CD14-positive monocyte (primary cell): ENCODE measurements around the gene ST7. TPM values are rescaled to one million over a fixed set of nuclear protein-coding genes. Genes with fewer than 3 reads are reported as not detected.

Experiments
- DNase-seq, 3 donors: peaks; one replicate each; pipeline ENCODE4 v3.0.0-alpha.2; 2011 to 2022
- H2AFZ ChIP-seq: 2 replicates; pipeline ENCODE4 v1.6.0; 2012; ENCODE audit warnings: mild to moderate bottlenecking, low read depth, low read length, inconsistent platforms; ENCODE audit not compliant: insufficient read depth, poor library complexity, severe bottlenecking
- H3K27ac ChIP-seq, 2 donors: 1 replicate in 1 of 2; 2 replicates in 1 of 2; pipeline ENCODE4 v1.5.1; 2012 to 2013; ENCODE audit warnings: low read length in 2 of 2, control low read depth in 1 of 2, inconsistent platforms in 1 of 2, low read depth in 1 of 2, mild to moderate bottlenecking in 1 of 2
- H3K27me3 ChIP-seq, 2 donors: one replicate each; pipeline versions ENCODE4 v1.6.0 to v1.6.1; 2011 to 2013; ENCODE audit warnings: low read length in 2 of 2; ENCODE audit not compliant: control insufficient read depth in 2 of 2, insufficient read depth in 2 of 2
- H3K36me3 ChIP-seq, 2 donors: replicated peaks in 1 of 2; 1 replicate in 1 of 2; 2 replicates in 1 of 2; pipeline versions ENCODE4 v1.5.1 to v1.6.1; 2012 to 2013; ENCODE audit warnings: low read length in 2 of 2, control low read depth in 1 of 2, inconsistent platforms in 1 of 2, mild to moderate bottlenecking in 1 of 2; ENCODE audit not compliant: insufficient read depth in 2 of 2, control insufficient read depth in 1 of 2
- H3K4me1 ChIP-seq, 2 donors: 1 replicate in 1 of 2; 2 replicates in 1 of 2; pipeline versions ENCODE4 v1.5.1 to v1.6.1; 2012 to 2013; ENCODE audit warnings: low read length in 2 of 2, control low read depth in 1 of 2, inconsistent platforms in 1 of 2, mild to moderate bottlenecking in 1 of 2, moderate library complexity in 1 of 2; ENCODE audit not compliant: insufficient read depth in 2 of 2, control insufficient read depth in 1 of 2
- H3K4me2 ChIP-seq: replicated peaks from 2 replicates; pipeline ENCODE3; 2012; ENCODE audit warnings: low read length, moderate library complexity, mild to moderate bottlenecking; ENCODE audit not compliant: poor library complexity, severe bottlenecking; ENCODE audit errors: extremely low read depth
- H3K4me3 ChIP-seq, 3 experiments: fragments of 200-600 bp in 1 of 3; sonication (generic) in 1 of 3; replicated peaks in 1 of 3; 1 replicate in 2 of 3; 2 replicates in 1 of 3; pipeline ENCODE4 v1.5.1; 2011 to 2013; ENCODE audit warnings: low read length in 3 of 3, mild to moderate bottlenecking in 3 of 3, control low read depth in 2 of 3, low read depth in 2 of 3, inconsistent platforms in 1 of 3, moderate library complexity in 1 of 3
- H3K79me2 ChIP-seq: 2 replicates; pipeline ENCODE4 v1.6.0; 2012; ENCODE audit warnings: mild to moderate bottlenecking, control low read depth, inconsistent platforms, low read length, moderate library complexity; ENCODE audit not compliant: insufficient read depth
- H3K9ac ChIP-seq: 2 replicates; pipeline ENCODE4 v1.6.0; 2017; ENCODE audit warnings: low read length, mild to moderate bottlenecking; ENCODE audit not compliant: insufficient read depth, poor library complexity, severe bottlenecking
- H3K9me3 ChIP-seq, 2 donors: replicated peaks in 1 of 2; 1 replicate in 1 of 2; 2 replicates in 1 of 2; pipeline versions ENCODE4 v1.5.1 to v1.6.1; 2012 to 2013; ENCODE audit warnings: low read length in 2 of 2, control low read depth in 1 of 2; ENCODE audit not compliant: control insufficient read depth in 1 of 2, insufficient read depth in 1 of 2
- H4K20me1 ChIP-seq: 2 replicates; pipeline ENCODE4 v1.6.0; 2012; ENCODE audit warnings: mild to moderate bottlenecking, low read length, control low read depth, moderate library complexity; ENCODE audit not compliant: insufficient read depth
- H3K27ac Mint-ChIP-seq, 7 donors: one replicate each; pipeline ENCODE4 v1.8.0; 2020; ENCODE audit warnings: mild to moderate bottlenecking in 7 of 7, mixed read lengths in 7 of 7, moderate library complexity in 6 of 7, inconsistent platforms in 2 of 7
- H3K27me3 Mint-ChIP-seq, 3 donors: one replicate each; pipeline ENCODE4 v1.8.0; 2021 to 2022; ENCODE audit warnings: low read depth in 3 of 3, mild to moderate bottlenecking in 3 of 3, mixed read lengths in 3 of 3, moderate library complexity in 3 of 3, inconsistent platforms in 1 of 3
- H3K36me3 Mint-ChIP-seq, 2 donors: one replicate each; pipeline ENCODE4 v1.8.0; 2020; ENCODE audit warnings: mixed read lengths in 2 of 2, inconsistent platforms in 1 of 2, mild to moderate bottlenecking in 1 of 2
- H3K4me1 Mint-ChIP-seq: one replicate; pipeline ENCODE4 v1.8.0; 2020; ENCODE audit warnings: mild to moderate bottlenecking, mixed read lengths
- H3K4me3 Mint-ChIP-seq, 2 donors: one replicate each; pipeline ENCODE4 v1.8.0; 2020; ENCODE audit warnings: mild to moderate bottlenecking in 2 of 2, mixed read lengths in 2 of 2, moderate library complexity in 1 of 2
- H3K9me3 Mint-ChIP-seq, 7 donors: one replicate each; pipeline ENCODE4 v1.8.0; 2020 to 2022; ENCODE audit warnings: mixed read lengths in 7 of 7, mild to moderate bottlenecking in 6 of 7, moderate library complexity in 6 of 7, inconsistent platforms in 2 of 7
- WGBS: methylation state at CpG from one replicate; pipeline ENCODE4 v1.1.5; 2013; ENCODE audit warnings: missing lambda C conversion rate; ENCODE audit not compliant: insufficient coverage; 5-methylcytosine and 5-hydroxymethylcytosine counted together
- intact Hi-C, 2 donors: fragments of 100-400 bp; cut with micrococcal nuclease; formaldehyde crosslinking; loops; one replicate each; pipeline versions ENCODE4 v1.15.0 to v1.15.1; 2023
- polyA plus RNA-seq, 3 donors: library from polyadenylated mRNA; depleted of rRNA in 1 of 3; unstranded in 2 of 3; stranded (reverse) in 1 of 3; fragments of 300-500 nt in 2 of 3; fragments of >200 nt in 1 of 3; fragmentation: Illumina TruSeq in 2 of 3; gene quantifications; 1 replicate in 2 of 3; 2 replicates in 1 of 3; pipeline ENCODE4 v1.2.3, GENCODE V29; 2012 to 2021
- TF ChIP-seq, protein P1 (sequence below): fragments of 200-600 bp; IDR thresholded peaks from one replicate; pipeline ENCODE4 v1.8.0; 2022; ENCODE audit warnings: antibody characterized with exemption, mild to moderate bottlenecking

ST7 gene
- polyA plus RNA-seq, 3 donors, result 3.6 to 5.5 (median 4.1) TPM

DNA sequence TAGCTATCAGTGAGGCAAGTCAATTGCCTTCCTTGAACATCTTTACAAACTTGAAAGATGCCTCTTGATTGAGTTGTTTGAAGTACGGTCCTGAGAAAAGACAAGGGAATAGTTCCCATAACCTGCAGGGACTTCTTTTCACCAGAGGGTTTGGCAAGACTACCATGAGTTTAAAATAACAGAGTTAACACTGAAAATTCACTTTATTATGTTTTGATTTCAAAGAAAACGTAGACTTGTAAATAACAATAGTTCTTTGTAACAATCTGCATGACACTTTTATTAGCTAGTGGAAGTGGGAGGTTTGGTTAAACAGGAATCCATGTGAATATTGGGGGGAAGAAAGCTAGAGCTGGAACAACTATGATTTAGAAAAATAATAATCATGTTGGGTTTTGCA is 320.0 kb downstream of the ST7 start:
- Histone ChIP-seq H2AFZ (no peak overlapping the region), H3K4me2 (no peak overlapping the region), H3K36me3 (no peaks in the 10 kb centered on the region), H3K4me1 (no peaks in the 10 kb centered on the region), H3K27ac (no peak overlapping the region), H3K9me3 (no peaks in the 10 kb centered on the region), H3K4me3 (no peak overlapping the region), H3K27me3 (no peaks in the 10 kb centered on the region), H3K9ac (no peak overlapping the region), H3K79me2 (no peaks in the 10 kb centered on the region), H4K20me1 (no peaks in the 10 kb centered on the region)
- intact Hi-C loops, result no loop called here
- Mint-ChIP-seq H3K4me3 (no peak overlapping the region), H3K27me3 (peaks cover 1 to 3% (median 2%) of the 10 kb centered on the region in 3 donors), H3K36me3 (no peaks in the 10 kb centered on the region), H3K4me1 (no peaks in the 10 kb centered on the region), H3K9me3 (peaks cover 0 to 3% (median 0%) of the 10 kb centered on the region in 7 donors), H3K27ac (no peak overlapping the region)
- TF ChIP-seq, protein P1, sequence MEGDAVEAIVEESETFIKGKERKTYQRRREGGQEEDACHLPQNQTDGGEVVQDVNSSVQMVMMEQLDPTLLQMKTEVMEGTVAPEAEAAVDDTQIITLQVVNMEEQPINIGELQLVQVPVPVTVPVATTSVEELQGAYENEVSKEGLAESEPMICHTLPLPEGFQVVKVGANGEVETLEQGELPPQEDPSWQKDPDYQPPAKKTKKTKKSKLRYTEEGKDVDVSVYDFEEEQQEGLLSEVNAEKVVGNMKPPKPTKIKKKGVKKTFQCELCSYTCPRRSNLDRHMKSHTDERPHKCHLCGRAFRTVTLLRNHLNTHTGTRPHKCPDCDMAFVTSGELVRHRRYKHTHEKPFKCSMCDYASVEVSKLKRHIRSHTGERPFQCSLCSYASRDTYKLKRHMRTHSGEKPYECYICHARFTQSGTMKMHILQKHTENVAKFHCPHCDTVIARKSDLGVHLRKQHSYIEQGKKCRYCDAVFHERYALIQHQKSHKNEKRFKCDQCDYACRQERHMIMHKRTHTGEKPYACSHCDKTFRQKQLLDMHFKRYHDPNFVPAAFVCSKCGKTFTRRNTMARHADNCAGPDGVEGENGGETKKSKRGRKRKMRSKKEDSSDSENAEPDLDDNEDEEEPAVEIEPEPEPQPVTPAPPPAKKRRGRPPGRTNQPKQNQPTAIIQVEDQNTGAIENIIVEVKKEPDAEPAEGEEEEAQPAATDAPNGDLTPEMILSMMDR, result no peak
- WGBS, result no CpG with 5 or more reads among the region's 2 CpGs
- no peak for DNase-seq

DNA sequence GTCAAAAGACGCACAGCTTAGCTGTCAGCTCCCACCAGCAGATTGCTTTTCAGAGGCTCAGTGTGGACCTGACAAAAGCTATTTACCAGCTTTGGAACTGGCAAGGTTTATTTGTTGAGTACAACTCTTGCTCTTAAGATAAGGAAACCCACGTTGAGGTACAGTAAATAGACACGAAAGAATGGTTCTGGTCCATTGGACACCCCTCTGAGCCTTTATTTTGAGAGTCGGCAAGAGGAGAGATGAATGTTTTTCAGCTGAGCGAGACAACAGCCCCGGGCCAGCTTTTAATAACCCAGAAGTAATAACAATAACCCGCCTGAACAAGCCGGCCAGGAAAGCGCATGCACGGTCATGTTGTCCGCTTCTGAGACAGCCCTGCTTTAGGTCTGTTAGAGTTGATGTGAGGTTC is 320.5 kb downstream of the ST7 start:
- TF ChIP-seq, protein P1, result no peak
- H2AFZ ChIP-seq, result no peak overlapping the region
- 100% methylated on average over 1 of the region's 11 CpGs for whole genome bisulfite sequencing

More for the DNA sequence above, 320.5 kb downstream of the ST7 start:
- Mint-ChIP-seq H3K4me1 (no peaks in the 10 kb centered on the region), H3K36me3 (no peaks in the 10 kb centered on the region), H3K27me3 (peaks cover 1 to 3% (median 2%) of the 10 kb centered on the region in 3 donors), H3K4me3 (no peak overlapping the region), H3K27ac (no peak overlapping the region), H3K9me3 (peaks cover 0 to 4% (median 0%) of the 10 kb centered on the region in 7 donors)
- H4K20me1 ChIP-seq, result no peaks in the 10 kb centered on the region
- no peak overlapping the region for H3K4me2 ChIP-seq
- no peaks in the 10 kb centered on the region for H3K4me1 ChIP-seq
- H3K9ac ChIP-seq, result no peak overlapping the region
- H3K27ac ChIP-seq, result no peak overlapping the region
- no peaks in the 10 kb centered on the region for H3K9me3 ChIP-seq
- no peak overlapping the region for H3K4me3 ChIP-seq
- no peaks in the 10 kb centered on the region for H3K79me2 ChIP-seq
- DNase-seq, result no peak
- intact Hi-C loops, result no loop called here
- no peaks in the 10 kb centered on the region for H3K27me3 ChIP-seq
- H3K36me3 ChIP-seq, result no peaks in the 10 kb centered on the region
